GM21390 (cell line): ENCODE measurements around the gene STXBP5.
A peak's percentile ranks its signal among the peaks of the same experiment; 100 is the strongest.

Experiments
- ATAC-seq: cut with Tn5 transposase; IDR thresholded peaks from one replicate; pipeline ENCODE4 v1.9.1; 2021; ENCODE audit not compliant: unreplicated experiment

Gene STXBP5

GRCh38 chr6:147204060-147204785 is at the start of gene STXBP5:
Gene STXBP5 (plus strand): TSS chr6:147204417. CDS start chr6:147204533, 116 bp downstream.
- peak; percentile 31 for ATAC-seq

- ATAC-seq, result no peak
Observed at GRCh38 chr6:147154454-147154853, 49.8 kb upstream of the STXBP5 start.

GRCh38 chr6:147156218-147156617 is 48.0 kb upstream of the STXBP5 start:
- no peak for ATAC-seq

- ATAC-seq, result no peak
Observed at GRCh38 chr6:147156799-147157382, 47.3 kb upstream of the STXBP5 start.

- ATAC-seq, result no peak
Observed at GRCh38 chr6:147157930-147158329, 46.3 kb upstream of the STXBP5 start.

GRCh38 chr6:147158881-147159280 is 45.3 kb upstream of the STXBP5 start:
- ATAC-seq, result no peak

- ATAC-seq, result no peak
Observed at GRCh38 chr6:147159536-147160374, 44.5 kb upstream of the STXBP5 start.

GRCh38 chr6:147160593-147160992 is 43.6 kb upstream of the STXBP5 start:
- no peak for ATAC-seq

- no peak for ATAC-seq
Observed at GRCh38 chr6:147161253-147161973, 42.8 kb upstream of the STXBP5 start.

- no peak for ATAC-seq
Observed at GRCh38 chr6:147161974-147162495, 42.2 kb upstream of the STXBP5 start.

GRCh38 chr6:147164761-147165160 is 39.5 kb upstream of the STXBP5 start:
- ATAC-seq, result no peak

GRCh38 chr6:147166360-147166944 is 37.8 kb upstream of the STXBP5 start:
- ATAC-seq, result no peak

GRCh38 chr6:147166992-147167391 is 37.2 kb upstream of the STXBP5 start:
- no peak for ATAC-seq

GRCh38 chr6:147167576-147168461 is 36.4 kb upstream of the STXBP5 start:
- ATAC-seq, result no peak

GRCh38 chr6:147169529-147169928 is 34.7 kb upstream of the STXBP5 start:
- ATAC-seq, result no peak

GRCh38 chr6:147170269-147170668 is 33.9 kb upstream of the STXBP5 start:
- ATAC-seq, result no peak

- no peak for ATAC-seq
Observed at GRCh38 chr6:147173140-147173539, 31.1 kb upstream of the STXBP5 start.

- ATAC-seq, result no peak
Observed at GRCh38 chr6:147173675-147174308, 30.4 kb upstream of the STXBP5 start.

- ATAC-seq, result no peak
Observed at GRCh38 chr6:147176795-147177194, 27.4 kb upstream of the STXBP5 start.
